GM08714 (cell line): ENCODE results near the gene ARL16.

ENCODE experiments used
- H3K4me3 ChIP-seq: fragments of 200-500 bp; sonication (Bioruptor generic); 2 replicates; pipeline ENCODE4 v1.5.1; 2014; ENCODE audit warnings: mild to moderate bottlenecking, low read length, inconsistent platforms
- ZNF274 ChIP-seq: IDR thresholded peaks from 2 replicates; pipeline ENCODE4 v1.6.1; 2012; ENCODE audit warnings: mild to moderate bottlenecking, low read depth, low read length

Gene ARL16

GRCh38 chr17:81673561-81674258, 9.9 kb downstream of the ARL16 start:
- TF ChIP-seq ZNF274, result no peak
- H3K4me3 ChIP-seq, result no peak overlapping the region

- no peak overlapping the region for H3K4me3 ChIP-seq
These were observed 10.6 kb downstream of the ARL16 start for GRCh38 chr17:81672954-81673353.

GRCh38 chr17:81672504-81672903, 11.1 kb downstream of the ARL16 start:
- no peak overlapping the region for H3K4me3 ChIP-seq
- no peak for TF ChIP-seq ZNF274

More at GRCh38 chr17:81672954-81673353, 10.6 kb downstream of the ARL16 start:
- no peak for TF ChIP-seq ZNF274

GRCh38 chr17:81667754-81668153, 15.8 kb downstream of the ARL16 start:
- peak overlapping the region; percentile 85; the same call in 1 of the 2 replicates for H3K4me3 ChIP-seq

GRCh38 chr17:81666342-81667191, 17.0 kb downstream of the ARL16 start, which contains the start of the genes CCDC137 and OXLD1:
Gene CCDC137 (plus strand): TSS chr17:81666737. CDS start chr17:81666767, 30 bp downstream.
Gene OXLD1 (minus strand): TSS chr17:81666605. CDS start chr17:81666577, 28 bp downstream.
- TF ChIP-seq ZNF274, result no peak
- peak within 1 kb of the TSS; percentile 85 for H3K4me3 ChIP-seq

More at GRCh38 chr17:81667754-81668153, 15.8 kb downstream of the ARL16 start:
- TF ChIP-seq ZNF274, result no peak

DNA sequence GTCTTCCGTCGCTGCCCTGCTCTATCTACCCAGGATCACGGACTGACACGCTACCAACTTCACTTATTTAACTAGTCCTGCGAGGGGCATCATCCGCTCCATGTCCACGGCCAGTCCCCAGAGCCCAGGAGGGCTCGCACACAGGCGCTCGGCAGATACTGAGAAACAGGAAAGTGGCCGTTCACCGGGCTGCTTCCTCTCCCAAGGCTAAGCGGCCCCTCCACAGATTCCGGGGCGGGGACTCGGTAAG, 17.6 kb downstream of the ARL16 start:
- H3K4me3 ChIP-seq, result peak overlapping the region; percentile 85
- TF ChIP-seq ZNF274, result no peak

GRCh38 chr17:81665205-81666091, 18.1 kb downstream of the ARL16 start:
- no peak for TF ChIP-seq ZNF274
- peak overlapping the region; percentile 85 for H3K4me3 ChIP-seq

DNA sequence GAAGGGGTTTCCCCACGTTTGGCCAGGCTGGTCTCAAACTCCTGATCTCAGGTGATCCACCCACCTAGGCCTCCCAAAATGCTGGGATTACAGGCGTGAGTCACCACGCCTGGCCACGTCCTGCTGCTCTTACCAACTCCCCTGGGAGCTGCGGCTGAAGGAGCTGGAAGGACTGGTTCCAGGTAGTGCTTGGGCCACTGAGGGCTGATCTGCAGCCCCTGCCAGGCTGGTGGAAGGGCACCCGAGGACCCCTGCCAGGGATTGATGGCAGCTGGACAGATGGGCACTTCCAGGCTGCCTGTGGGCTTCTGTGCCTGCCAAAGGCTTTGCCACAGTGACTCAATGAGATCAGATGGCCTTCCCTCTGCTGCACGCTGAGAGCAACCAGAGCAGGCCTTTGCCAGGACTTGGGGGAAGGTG, 19.5 kb downstream of the ARL16 start:
- no peak overlapping the region for H3K4me3 ChIP-seq

DNA sequence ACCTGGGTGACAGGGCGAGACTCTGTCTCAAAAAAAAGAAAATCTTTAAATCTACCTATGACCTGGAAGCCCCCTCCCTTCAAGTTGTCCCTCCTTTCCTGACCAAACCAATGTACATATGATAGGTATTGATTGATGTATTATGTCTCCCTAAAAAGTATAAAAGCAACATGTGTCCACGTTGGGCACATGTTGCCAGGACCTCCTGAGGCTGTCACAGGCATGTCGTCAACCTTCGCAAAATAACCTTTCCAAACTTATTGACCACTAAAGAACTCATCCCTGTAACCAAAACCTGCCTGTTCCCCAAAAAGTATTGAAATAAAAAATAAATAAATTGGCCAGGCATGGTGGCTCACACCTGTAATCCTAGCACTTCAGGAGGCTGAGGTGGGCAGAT, 21.6 kb downstream of the ARL16 start:
- no peak for TF ChIP-seq ZNF274
- H3K4me3 ChIP-seq, result no peak overlapping the region

More for the DNA sequence above, 19.5 kb downstream of the ARL16 start:
- TF ChIP-seq ZNF274, result no peak

- no peak overlapping the region for H3K4me3 ChIP-seq
- TF ChIP-seq ZNF274, result no peak
These were observed 23.2 kb downstream of the ARL16 start for GRCh38 chr17:81660441-81660840.

GRCh38 chr17:81659038-81659437, 24.6 kb downstream of the ARL16 start:
- no peak overlapping the region for H3K4me3 ChIP-seq
- TF ChIP-seq ZNF274, result no peak

- TF ChIP-seq ZNF274, result no peak
- no peak overlapping the region for H3K4me3 ChIP-seq
These were observed 26.8 kb downstream of the ARL16 start for GRCh38 chr17:81656835-81657234.

- H3K4me3 ChIP-seq, result no peak within 1 kb of the TSS
- TF ChIP-seq ZNF274, result no peak
These were observed 27.4 kb downstream of the ARL16 start, which contains the start of gene PDE6G for GRCh38 chr17:81656118-81656743. Gene PDE6G (minus strand): TSS chr17:81656542. CDS start chr17:81653305, 3,237 bp downstream.
